GM03348 (cell line): ENCODE measurements around the gene KIF11.
A peak's percentile ranks its signal among the peaks of the same experiment; 100 is the strongest.
"Not testable (repeated sequence)": the region's sequence is repeated elsewhere in the genome, so short reads cannot be mapped to it uniquely, and the experiment has no call there.

Source experiments
- DNase-seq: peaks from one replicate; pipeline ENCODE4 v3.0.0; 2012; ENCODE audit warnings: low spot score

The KIF11 gene

GRCh38 chr10:92591550-92592022, 1.3 kb upstream of the KIF11 start:
- DNase-seq: peak; percentile 93

- no peak for DNase-seq
Observed at GRCh38 chr10:92593619-92594588, 974 bp downstream of the KIF11 start.

- DNase-seq: no peak
Observed at GRCh38 chr10:92595505-92595904, 2.6 kb downstream of the KIF11 start.

GRCh38 chr10:92598321-92598720, 5.4 kb downstream of the KIF11 start:
- no peak for DNase-seq

- no peak for DNase-seq
Observed at GRCh38 chr10:92604841-92605240, 11.9 kb downstream of the KIF11 start.

- no peak for DNase-seq
Observed at GRCh38 chr10:92615515-92615914, 22.6 kb downstream of the KIF11 start.

GRCh38 chr10:92619368-92619767, 26.4 kb downstream of the KIF11 start:
- no peak for DNase-seq

- no peak for DNase-seq
Observed at GRCh38 chr10:92627845-92628480, 35.0 kb downstream of the KIF11 start.

- no peak for DNase-seq
Observed at GRCh38 chr10:92629945-92630344, 37.0 kb downstream of the KIF11 start.

GRCh38 chr10:92638037-92638436, 45.1 kb downstream of the KIF11 start:
- DNase-seq: no peak

- DNase-seq: peak; percentile 57
Observed at GRCh38 chr10:92640107-92640506, 47.2 kb downstream of the KIF11 start.

- no peak for DNase-seq
Observed at GRCh38 chr10:92641492-92641891, 48.6 kb downstream of the KIF11 start.

GRCh38 chr10:92644921-92645320, 52.0 kb downstream of the KIF11 start:
- no peak for DNase-seq

GRCh38 chr10:92650864-92651263, 57.9 kb downstream of the KIF11 start:
- not testable (repeated sequence) for DNase-seq

- DNase-seq: no peak
Observed at GRCh38 chr10:92655426-92655825, 62.5 kb downstream of the KIF11 start.

GRCh38 chr10:92656266-92656961, 63.5 kb downstream of the KIF11 start:
- DNase-seq: no peak

- DNase-seq: no peak
Observed at GRCh38 chr10:92657024-92657423, 64.1 kb downstream of the KIF11 start.

GRCh38 chr10:92662848-92663247, 69.9 kb downstream of the KIF11 start:
- DNase-seq: no peak

GRCh38 chr10:92664322-92664721, 71.4 kb downstream of the KIF11 start:
- no peak for DNase-seq

- no peak for DNase-seq
Observed at GRCh38 chr10:92667078-92667477, 74.1 kb downstream of the KIF11 start.

- DNase-seq: no peak
Observed at GRCh38 chr10:92677708-92678107, 84.8 kb downstream of the KIF11 start.

- no peak for DNase-seq
Observed at GRCh38 chr10:92678206-92678605, 85.3 kb downstream of the KIF11 start.
